ENCODE data around the gene FAF1. TPM values are rescaled to one million over a fixed set of nuclear protein-coding genes. Genes with fewer than 3 reads are reported as not detected.
"Not testable (repeated sequence)": the region's sequence is repeated elsewhere in the genome, so short reads cannot be mapped to it uniquely, and the experiment has no call there.

Gene FAF1
- total RNA-seq, 3 donors from 2014 or later, result 59.8 to 64.2 (median 60.1) TPM

DNA sequence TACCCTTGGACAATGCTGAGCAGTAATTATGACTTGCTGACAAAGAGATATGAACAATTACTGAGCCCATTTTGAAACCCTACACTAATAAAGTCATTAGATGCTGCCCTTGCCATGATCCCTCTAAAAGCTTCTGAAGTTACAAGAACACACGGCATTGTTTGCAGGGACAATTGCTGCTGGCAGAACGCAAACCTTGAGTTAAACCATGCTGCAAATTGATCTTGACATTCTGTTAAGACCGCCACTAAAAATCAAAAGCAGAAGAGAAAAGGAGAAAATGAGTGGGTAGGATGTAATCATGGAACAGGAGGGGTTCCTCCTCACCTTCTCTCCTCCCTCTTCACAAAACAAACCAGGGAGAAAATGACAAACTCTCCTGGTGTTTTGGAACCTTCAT is 400.6 kb downstream of the FAF1 start:
- DNase-seq, result no peak
- H3K27me3 Mint-ChIP-seq (ENCODE audit: low read depth), result no peaks in the 10 kb centered on the region
- peaks cover 39% of the 10 kb centered on the region for H3K36me3 Mint-ChIP-seq (ENCODE audit: insufficient read depth)
- H3K9me3 Mint-ChIP-seq, result no peaks in the 10 kb centered on the region
- no peak overlapping the region for H3K4me3 Mint-ChIP-seq
- no peak for ATAC-seq
- H3K4me1 Mint-ChIP-seq (ENCODE audit: low read depth), result no peaks in the 10 kb centered on the region

DNA sequence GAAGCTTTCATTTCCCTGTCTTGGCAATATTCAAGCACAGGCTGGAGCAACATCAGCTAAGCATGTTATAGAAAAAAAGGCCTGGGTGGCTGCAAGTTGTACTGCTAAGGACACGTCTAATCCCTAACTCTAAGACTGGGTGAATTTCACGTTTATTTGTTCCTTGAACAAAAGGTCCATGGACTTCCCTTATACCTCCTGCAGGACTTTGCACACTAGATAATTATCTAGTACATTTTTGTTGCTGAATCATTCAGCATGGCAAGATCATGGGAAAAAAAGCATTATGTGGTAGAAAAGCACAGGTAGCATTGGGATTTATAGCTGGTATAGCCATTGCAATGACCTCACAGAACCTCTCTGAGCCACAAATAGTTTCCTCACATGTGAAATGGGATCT is 406.1 kb downstream of the FAF1 start:
- DNase-seq, result no peak
- no peak for ATAC-seq
- H3K4me1 Mint-ChIP-seq (ENCODE audit: low read depth), result no peaks in the 10 kb centered on the region
- no peaks in the 10 kb centered on the region for H3K27me3 Mint-ChIP-seq (ENCODE audit: low read depth)
- no peak overlapping the region for H3K4me3 Mint-ChIP-seq
- peaks cover 18% of the 10 kb centered on the region for H3K36me3 Mint-ChIP-seq (ENCODE audit: insufficient read depth)
- H3K9me3 Mint-ChIP-seq, result no peaks in the 10 kb centered on the region

DNA sequence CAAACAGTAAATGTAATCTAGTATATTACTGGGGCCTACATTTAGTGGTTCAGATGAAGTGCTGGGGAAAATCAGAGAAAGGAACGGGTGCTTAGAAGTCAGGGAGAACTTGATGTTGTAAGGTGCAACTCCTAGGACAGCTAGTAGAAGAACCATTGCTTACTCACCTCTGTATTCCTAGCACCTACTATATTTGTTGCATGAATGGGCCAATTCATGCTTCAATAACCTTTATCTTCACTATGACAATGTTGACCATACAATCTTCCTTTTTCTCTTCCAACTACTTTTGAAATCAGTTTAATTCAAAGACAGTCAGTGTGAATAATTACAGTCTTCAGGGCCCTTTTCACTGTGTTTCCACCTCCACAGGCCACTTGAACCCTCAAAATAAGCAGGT is 411.8 kb downstream of the FAF1 start:
- Mint-ChIP-seq H3K9me3 (no peaks in the 10 kb centered on the region), H3K27me3 (ENCODE audit: low read depth) (no peaks in the 10 kb centered on the region), H3K36me3 (ENCODE audit: insufficient read depth) (peaks cover 15% of the 10 kb centered on the region), H3K4me3 (no peak overlapping the region), H3K4me1 (ENCODE audit: low read depth) (no peaks in the 10 kb centered on the region)
- no peak for DNase-seq
- no peak for ATAC-seq

DNA sequence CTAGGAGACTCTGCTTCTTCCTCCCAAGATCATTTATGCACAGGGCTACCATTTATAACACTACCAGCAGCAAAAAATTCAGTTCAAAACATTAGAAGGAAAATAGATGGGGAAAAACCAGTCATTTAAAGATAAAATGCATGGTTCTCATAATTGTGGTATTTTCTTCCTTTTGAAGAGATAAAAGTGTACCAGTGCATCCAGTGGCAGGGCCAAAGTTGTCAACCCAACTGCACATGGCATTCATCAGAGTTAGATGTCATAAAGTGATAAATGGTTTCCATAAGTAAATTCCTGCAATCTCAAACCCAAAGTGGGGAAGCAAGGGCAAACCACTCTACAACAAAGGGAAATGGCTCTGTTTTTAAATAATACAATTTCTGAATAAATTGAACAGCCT is 417.7 kb downstream of the FAF1 start:
- H3K27me3 Mint-ChIP-seq (ENCODE audit: low read depth), result no peaks in the 10 kb centered on the region
- no peak for ATAC-seq
- peaks cover 20% of the 10 kb centered on the region for H3K36me3 Mint-ChIP-seq (ENCODE audit: insufficient read depth)
- no peaks in the 10 kb centered on the region for H3K9me3 Mint-ChIP-seq
- no peaks in the 10 kb centered on the region for H3K4me1 Mint-ChIP-seq (ENCODE audit: low read depth)
- no peak for DNase-seq
- no peak overlapping the region for H3K4me3 Mint-ChIP-seq

DNA sequence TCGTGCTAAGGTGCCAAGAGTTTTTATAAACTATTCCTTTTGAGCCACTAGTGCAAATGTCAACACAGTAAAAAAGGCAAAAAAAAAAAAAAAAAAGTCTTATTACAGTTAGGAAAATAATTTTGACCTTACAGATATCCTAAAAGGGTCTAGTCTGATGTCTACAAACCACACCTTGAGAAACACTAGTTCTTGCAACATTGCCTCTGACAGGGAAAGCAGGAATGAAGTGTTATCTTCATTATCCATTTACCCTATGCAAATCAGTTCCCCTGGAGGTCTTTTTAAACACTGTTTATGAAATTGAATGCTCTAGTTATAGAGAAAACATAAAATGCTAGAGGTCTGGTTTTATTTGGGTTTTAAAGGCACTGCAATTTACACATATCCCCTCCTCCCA is 421.6 kb downstream of the FAF1 start:
- Mint-ChIP-seq H3K9me3 (no peaks in the 10 kb centered on the region), H3K27me3 (ENCODE audit: low read depth) (no peaks in the 10 kb centered on the region), H3K4me1 (ENCODE audit: low read depth) (no peaks in the 10 kb centered on the region), H3K4me3 (no peak overlapping the region), H3K36me3 (ENCODE audit: insufficient read depth) (peaks cover 24% of the 10 kb centered on the region)
- DNase-seq (no peak), ATAC-seq (no peak)

DNA sequence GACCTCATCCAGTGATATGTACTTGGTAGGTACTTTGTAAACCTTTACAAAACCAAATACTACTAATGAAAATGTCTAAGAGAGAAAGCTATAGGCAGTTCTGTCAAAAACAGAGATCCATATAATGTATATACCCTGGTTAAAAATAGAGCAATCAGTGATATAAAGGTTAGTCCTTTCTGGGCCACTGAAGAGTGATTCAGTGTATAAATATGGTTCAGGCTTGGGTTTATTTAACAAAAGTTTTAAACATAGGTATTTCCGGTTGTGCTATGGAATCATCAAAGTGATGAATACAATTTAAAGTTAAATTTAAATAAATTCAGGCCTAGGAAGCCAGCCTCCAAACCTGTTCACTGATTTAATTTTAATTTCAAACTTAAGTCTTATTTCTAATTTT is 428.5 kb downstream of the FAF1 start:
- H3K4me1 Mint-ChIP-seq (ENCODE audit: low read depth), result peaks cover 3% of the 10 kb centered on the region
- H3K36me3 Mint-ChIP-seq (ENCODE audit: insufficient read depth), result peaks cover 36% of the 10 kb centered on the region
- ATAC-seq (no peak), DNase-seq (no peak)
- no peak overlapping the region for H3K4me3 Mint-ChIP-seq
- no peaks in the 10 kb centered on the region for H3K27me3 Mint-ChIP-seq (ENCODE audit: low read depth)
- H3K9me3 Mint-ChIP-seq, result peaks cover 4% of the 10 kb centered on the region

DNA sequence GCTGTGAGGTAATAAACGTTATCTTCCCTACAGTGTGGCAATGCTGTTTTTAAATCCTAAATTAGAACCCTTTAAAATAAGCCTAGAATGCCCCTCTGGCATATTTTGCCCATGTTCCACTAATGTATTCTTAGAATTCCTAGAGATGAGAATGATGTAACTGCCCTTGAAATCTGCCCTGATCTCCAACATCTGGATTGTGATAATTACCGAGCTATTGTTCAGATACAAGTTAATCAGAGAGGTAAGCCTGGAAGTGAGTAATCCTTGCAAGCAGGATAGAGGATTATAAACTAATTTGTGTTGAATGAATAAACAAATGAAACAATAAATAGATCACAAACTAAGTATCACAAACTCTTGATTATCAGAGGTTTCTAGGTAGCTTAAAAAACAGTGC is 429.0 kb downstream of the FAF1 start:
- H3K36me3 Mint-ChIP-seq (ENCODE audit: insufficient read depth), result peaks cover 36% of the 10 kb centered on the region
- no peak for DNase-seq

DNA sequence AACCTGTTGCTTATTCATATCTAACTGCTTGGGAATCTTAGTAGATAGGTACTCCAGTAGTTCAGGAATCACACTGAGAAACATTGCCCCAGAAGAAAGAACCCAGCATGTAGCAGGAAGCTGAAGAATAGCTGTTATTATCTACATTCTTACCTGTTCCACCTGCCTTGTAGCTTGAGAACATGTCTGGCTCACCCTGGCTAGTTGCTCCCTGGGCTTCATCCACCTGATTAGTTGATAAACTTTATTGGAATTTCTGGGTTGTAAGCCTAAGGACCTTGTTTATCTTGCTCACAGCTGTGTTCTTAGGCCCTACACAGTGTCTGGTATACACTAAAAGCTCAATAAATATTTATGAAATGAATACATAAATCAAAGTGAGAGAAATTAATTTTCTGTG is 430.6 kb downstream of the FAF1 start:
- peaks cover 40% of the 10 kb centered on the region for H3K36me3 Mint-ChIP-seq (ENCODE audit: insufficient read depth)
- H3K27me3 Mint-ChIP-seq (ENCODE audit: low read depth), result no peaks in the 10 kb centered on the region
- ATAC-seq (no peak), DNase-seq (no peak)
- peaks cover 7% of the 10 kb centered on the region for H3K9me3 Mint-ChIP-seq
- no peak overlapping the region for H3K4me3 Mint-ChIP-seq
- H3K4me1 Mint-ChIP-seq (ENCODE audit: low read depth), result peaks cover 3% of the 10 kb centered on the region

More for the DNA sequence above, 429.0 kb downstream of the FAF1 start:
- no peaks in the 10 kb centered on the region for H3K27me3 Mint-ChIP-seq (ENCODE audit: low read depth)
- H3K4me3 Mint-ChIP-seq, result no peak overlapping the region
- ATAC-seq, result no peak
- H3K9me3 Mint-ChIP-seq, result peaks cover 4% of the 10 kb centered on the region
- peaks cover 3% of the 10 kb centered on the region for H3K4me1 Mint-ChIP-seq (ENCODE audit: low read depth)

DNA sequence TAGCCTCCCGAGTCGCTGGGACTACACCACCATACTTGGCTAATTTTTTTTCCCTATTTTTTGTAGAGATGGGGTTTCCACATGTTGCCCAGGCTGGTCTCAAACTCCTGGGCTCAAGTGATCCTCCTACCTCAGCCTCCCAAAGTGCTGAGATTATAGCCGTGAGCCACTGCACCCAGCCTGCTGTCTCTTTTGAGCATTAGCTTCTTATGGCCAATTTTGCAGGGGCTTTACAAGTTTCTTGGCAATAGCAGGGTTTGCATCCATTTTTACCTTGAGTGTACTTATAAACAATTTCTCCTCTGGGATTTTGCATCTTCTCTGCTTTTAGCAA is 432.1 kb downstream of the FAF1 start:
- peaks cover 44% of the 10 kb centered on the region for H3K36me3 Mint-ChIP-seq (ENCODE audit: insufficient read depth)

DNA sequence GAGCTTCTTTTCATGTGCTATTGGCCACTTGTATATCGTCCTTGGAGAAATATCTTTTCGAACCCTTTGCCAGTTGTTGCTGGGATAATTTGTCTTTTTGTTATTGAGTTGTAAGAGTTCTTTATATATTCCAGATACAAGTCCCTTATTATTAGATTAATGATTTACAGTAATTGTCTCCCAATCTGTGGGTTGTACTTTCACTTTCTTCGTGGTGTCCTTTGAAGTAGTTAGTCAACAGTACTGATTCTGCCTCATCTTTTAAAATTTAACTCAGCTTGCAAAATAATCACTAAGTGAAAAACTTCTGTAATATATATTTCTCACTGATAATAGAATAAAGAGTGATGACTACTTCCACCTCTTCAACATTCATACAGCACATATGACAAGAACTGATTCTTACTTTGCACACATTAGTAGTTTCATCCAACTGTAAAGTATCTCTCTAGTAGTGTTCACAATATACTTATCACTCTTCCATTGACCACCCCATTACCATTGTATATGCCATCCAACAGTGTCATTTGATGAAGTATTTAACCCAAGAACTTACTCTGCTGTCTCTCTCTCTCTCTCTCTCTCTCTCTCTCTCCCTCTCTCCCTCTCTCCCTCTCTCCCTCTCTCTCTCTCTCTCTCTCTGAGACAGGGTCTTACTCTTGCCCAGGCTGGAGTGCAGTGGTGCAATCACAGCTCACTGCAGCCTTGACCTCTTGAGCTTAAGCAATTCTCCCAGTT is 432.6 kb downstream of the FAF1 start:
- H3K4me1 Mint-ChIP-seq (ENCODE audit: low read depth), result peaks cover 3% of the 10 kb centered on the region
- peaks cover 21% of the 10 kb centered on the region for H3K9me3 Mint-ChIP-seq
- H3K36me3 Mint-ChIP-seq (ENCODE audit: insufficient read depth), result peaks cover 48% of the 10 kb centered on the region
- DNase-seq (no peak), ATAC-seq (no peak)
- H3K4me3 Mint-ChIP-seq, result no peak overlapping the region
- H3K27me3 Mint-ChIP-seq (ENCODE audit: low read depth), result no peaks in the 10 kb centered on the region

More for the DNA sequence above, 432.1 kb downstream of the FAF1 start:
- not testable (repeated sequence) for DNase-seq; H3K27me3 Mint-ChIP-seq (ENCODE audit: low read depth); ATAC-seq; H3K4me1 Mint-ChIP-seq (ENCODE audit: low read depth); H3K4me3 Mint-ChIP-seq
- H3K9me3 Mint-ChIP-seq, result peaks cover 18% of the 10 kb centered on the region

DNA sequence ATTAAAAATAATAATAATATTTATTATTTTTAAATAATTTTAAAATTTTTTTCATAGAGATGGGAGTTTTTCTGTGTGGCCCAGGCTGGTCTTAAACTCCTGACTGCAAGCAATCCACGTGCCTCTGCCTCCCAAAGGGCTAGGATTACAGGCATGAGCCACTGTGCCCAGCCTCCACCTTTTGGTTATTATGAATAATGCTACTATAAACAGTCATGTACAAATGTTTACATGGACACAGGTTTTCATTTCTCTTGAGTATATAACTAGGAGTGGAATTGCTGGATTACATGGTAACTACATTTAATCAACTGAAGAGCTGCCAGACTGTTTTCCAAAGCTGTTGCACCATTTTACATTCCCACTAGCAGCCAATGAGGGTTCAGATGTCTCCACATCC is 433.6 kb downstream of the FAF1 start:
- H3K36me3 Mint-ChIP-seq (ENCODE audit: insufficient read depth), result peaks cover 51% of the 10 kb centered on the region
- no peak for DNase-seq
- H3K27me3 Mint-ChIP-seq (ENCODE audit: low read depth), result no peaks in the 10 kb centered on the region
- H3K4me3 Mint-ChIP-seq, result no peak overlapping the region
- H3K9me3 Mint-ChIP-seq, result peaks cover 21% of the 10 kb centered on the region
- ATAC-seq, result no peak
- H3K4me1 Mint-ChIP-seq (ENCODE audit: low read depth), result peaks cover 3% of the 10 kb centered on the region

DNA sequence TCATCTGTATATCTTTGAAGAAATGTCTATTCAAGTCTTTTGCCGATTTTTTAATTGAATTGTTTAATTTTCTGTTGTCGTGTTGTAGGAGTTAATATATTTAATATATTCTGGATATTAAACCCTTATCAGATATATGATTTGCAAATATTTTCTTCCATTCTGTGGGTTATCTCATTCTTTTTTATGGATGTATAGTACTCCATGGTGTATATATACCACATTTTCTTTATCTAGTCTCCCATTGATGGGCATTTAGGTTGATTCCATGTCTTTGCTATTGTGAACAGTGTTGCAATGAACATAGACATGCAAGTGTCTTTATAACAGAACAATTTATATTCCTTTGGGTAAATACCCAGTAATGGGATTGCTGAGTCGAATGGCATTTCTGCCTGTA is 436.5 kb downstream of the FAF1 start:
- H3K4me3 Mint-ChIP-seq, result no peak overlapping the region
- peaks cover 3% of the 10 kb centered on the region for H3K4me1 Mint-ChIP-seq (ENCODE audit: low read depth)
- H3K9me3 Mint-ChIP-seq, result peaks cover 21% of the 10 kb centered on the region
- H3K27me3 Mint-ChIP-seq (ENCODE audit: low read depth), result no peaks in the 10 kb centered on the region
- DNase-seq (no peak), ATAC-seq (no peak)
- peaks cover 50% of the 10 kb centered on the region for H3K36me3 Mint-ChIP-seq (ENCODE audit: insufficient read depth)

DNA sequence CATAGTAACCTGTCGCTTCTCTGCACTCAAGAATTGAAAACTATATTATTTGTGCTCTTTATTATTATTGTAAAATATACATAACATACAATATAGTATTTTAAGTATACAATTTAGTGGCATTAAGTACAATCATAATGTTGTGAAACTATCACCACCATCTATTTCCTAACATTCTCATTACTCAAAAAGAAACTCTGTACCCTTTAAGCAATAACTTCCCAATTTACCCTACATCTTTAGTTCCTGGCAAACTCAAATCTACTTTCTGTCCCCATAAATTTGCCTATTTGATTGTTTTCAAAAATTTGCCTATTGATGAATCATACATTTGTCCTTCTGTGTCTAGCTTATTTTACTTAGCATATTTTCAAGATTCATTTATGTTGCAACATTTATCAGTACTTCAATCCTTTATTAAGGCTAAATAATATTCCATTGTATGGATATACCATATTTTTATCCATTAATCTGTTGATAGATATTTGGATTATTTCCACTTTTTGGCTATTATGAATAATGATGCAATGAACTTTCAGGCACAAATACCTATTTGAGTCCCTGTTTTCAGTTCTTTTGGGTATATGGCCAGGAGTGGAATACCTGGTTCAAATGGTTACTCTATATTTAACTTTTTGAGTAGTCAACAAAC is 437.2 kb downstream of the FAF1 start:
- ATAC-seq (no peak), DNase-seq (no peak)
- H3K4me1 Mint-ChIP-seq (ENCODE audit: low read depth), result peaks cover 3% of the 10 kb centered on the region
- H3K9me3 Mint-ChIP-seq, result peaks cover 21% of the 10 kb centered on the region
- peaks cover 44% of the 10 kb centered on the region for H3K36me3 Mint-ChIP-seq (ENCODE audit: insufficient read depth)
- no peak overlapping the region for H3K4me3 Mint-ChIP-seq
- H3K27me3 Mint-ChIP-seq (ENCODE audit: low read depth), result no peaks in the 10 kb centered on the region

DNA sequence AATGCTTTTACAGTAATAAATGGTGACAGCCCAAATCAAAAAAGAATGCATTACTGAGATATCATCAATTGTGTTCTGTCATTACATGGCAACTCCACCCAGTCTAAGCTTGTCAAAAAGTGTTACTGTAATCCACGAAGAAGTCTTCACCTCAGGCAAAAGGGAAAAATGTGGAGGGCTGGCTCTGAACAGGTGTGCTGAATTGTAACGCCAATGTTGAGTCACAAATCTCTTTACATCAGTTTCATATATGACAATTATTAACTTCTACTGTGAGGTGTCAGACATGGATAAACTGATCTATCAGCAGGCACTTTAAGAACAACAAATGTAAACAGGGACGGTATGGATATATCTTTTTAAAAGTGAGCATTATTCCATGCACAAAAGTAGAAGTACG is 438.4 kb downstream of the FAF1 start:
- H3K36me3 Mint-ChIP-seq (ENCODE audit: insufficient read depth), result peaks cover 40% of the 10 kb centered on the region
- ATAC-seq (no peak), DNase-seq (no peak)
- no peak overlapping the region for H3K4me3 Mint-ChIP-seq
- H3K4me1 Mint-ChIP-seq (ENCODE audit: low read depth), result no peaks in the 10 kb centered on the region
- H3K9me3 Mint-ChIP-seq, result peaks cover 17% of the 10 kb centered on the region
- no peaks in the 10 kb centered on the region for H3K27me3 Mint-ChIP-seq (ENCODE audit: low read depth)

DNA sequence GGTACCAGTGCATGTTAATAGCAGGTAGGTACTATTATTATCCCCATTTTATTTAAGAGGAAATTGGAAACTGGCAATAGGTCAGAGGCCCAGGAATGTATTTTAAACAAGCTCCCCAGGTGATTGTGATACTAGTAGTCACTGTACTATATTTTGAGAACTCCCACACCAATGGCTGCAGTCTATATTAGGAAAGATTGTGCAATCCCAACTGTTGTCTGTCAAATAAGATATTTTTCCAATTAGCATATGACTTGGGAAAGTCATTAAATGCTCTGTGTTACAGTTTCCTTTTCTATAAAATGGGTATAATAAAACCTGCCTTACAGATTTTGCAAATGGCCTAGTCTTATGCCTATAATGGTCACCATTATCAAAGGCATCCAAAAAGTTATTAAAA is 442.6 kb downstream of the FAF1 start:
- DNase-seq (no peak), ATAC-seq (no peak)
- Mint-ChIP-seq H3K4me3 (no peak overlapping the region), H3K9me3 (no peaks in the 10 kb centered on the region), H3K27me3 (ENCODE audit: low read depth) (no peaks in the 10 kb centered on the region), H3K36me3 (ENCODE audit: insufficient read depth) (peaks cover 44% of the 10 kb centered on the region), H3K4me1 (ENCODE audit: low read depth) (no peaks in the 10 kb centered on the region)
